NCI-H82 (cell line): ENCODE data around the gene LYPD6.

Source experiments
- DNase-seq: peaks from one replicate; lab custom pipeline; 2025; lab: John Stamatoyannopoulos, UW

Gene LYPD6

DNA sequence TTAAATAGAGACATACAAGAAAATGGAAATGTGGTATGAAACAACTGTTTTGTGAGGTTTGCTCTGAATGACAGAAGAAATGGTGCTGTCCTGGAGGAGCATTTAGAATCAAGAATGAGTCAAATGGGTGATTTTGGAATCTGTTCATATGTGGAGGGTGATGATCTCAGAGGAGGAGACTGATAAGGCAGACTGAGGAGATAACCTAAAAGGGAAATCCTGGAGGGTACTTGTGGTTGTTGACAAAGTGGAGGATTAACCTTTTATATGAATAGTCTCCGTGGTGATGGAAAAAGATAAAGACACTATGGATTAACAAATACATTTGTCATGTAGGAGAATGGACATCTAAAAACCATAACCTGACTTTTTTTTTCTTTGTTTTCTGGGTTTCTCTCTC is 183.1 kb downstream of the LYPD6 start:
- DNase-seq, result no peak
